ENCODE results near the gene FLNA. TPM values are rescaled to one million over a fixed set of nuclear protein-coding genes. Genes with fewer than 3 reads are reported as not detected.

Gene FLNA
- polyA plus RNA-seq, 1 donor from 2014 or later, result 84.9 TPM

DNA sequence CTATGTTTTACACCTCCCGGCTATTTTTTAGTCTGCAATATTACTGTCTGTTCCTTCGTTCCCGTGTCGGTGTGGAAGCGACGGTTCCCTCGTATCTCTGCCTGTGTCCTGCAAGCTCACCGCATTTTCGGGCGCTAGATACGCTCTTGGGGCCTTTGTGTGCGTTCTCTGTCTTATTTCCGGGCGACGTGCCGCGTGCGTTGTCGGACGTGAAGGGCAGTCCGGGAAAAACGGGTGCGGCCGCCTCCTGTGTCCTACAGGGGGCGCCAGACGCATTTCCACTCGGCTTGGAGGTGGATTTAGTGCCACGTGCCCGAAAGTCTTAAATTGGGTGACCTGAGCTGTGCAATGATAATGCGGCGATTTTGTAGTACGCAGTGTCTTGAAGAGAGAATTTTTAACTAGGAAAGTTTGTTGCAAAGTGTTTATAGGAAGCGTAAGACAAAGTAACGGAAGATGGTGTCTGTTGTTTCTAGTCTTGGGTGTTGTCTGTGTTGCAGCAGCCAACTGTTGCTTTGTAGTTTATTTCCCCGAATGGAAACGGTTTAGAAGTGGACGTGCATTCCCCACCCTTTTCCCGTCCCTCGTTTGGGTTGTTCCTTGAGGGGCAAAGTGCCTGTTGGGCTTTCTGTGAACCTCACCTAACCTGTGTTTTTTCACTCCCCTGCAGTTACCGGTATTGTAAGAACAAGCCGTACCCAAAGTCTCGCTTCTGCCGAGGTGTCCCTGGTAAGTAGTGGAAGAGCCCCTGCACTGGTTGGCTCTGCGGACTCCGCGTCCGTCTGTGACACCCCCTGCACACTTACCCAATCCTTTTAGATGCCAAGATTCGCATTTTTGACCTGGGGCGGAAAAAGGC lies 24.5 kb upstream of the FLNA start:
- Histone ChIP-seq H2AFZ (ENCODE audit: low read depth, low read length) (no peak overlapping the region), H3K9me2 (ENCODE audit: insufficient read depth, low read length) (no peaks in the 10 kb centered on the region), H3K4me2 (ENCODE audit: low read length) (peak overlapping the region; percentile 39), H3K27ac (ENCODE audit: low read length) (peak overlapping the region; percentile 95), H3F3A (ENCODE audit: insufficient read depth, low read length, poor library complexity, severe bottlenecking) (no peaks in the 10 kb centered on the region), H3K4me3 (ENCODE audit: low read length) (peak overlapping the region; percentile 81), H3K36me3 (ENCODE audit: insufficient read depth, low read length) (no peaks in the 10 kb centered on the region), H3K79me2 (replicated peaks; ENCODE audit: insufficient read depth, low read length) (peaks cover 4% of the 10 kb centered on the region), H4K20me1 (ENCODE audit: insufficient read depth) (peaks cover 5% of the 10 kb centered on the region), H3K9me3 (ENCODE audit: low read length) (no peaks in the 10 kb centered on the region), H3K27me3 (ENCODE audit: insufficient read depth, low read depth, low read length) (no peaks in the 10 kb centered on the region), H3K9ac (ENCODE audit: low read length) (peak overlapping the region; percentile 97)
- TF ChIP-seq POLR2AphosphoS5 (IDR thresholded peaks at IDR 0.05) (no peak), RAD21 (conservative IDR thresholded peaks at IDR 0.05) (peak; percentile 67), MXI1 (conservative IDR thresholded peaks at IDR 0.05; ENCODE audit: poor library complexity, severe bottlenecking) (peak; percentile 93), SMC3 (conservative IDR thresholded peaks at IDR 0.05; ENCODE audit: poor library complexity) (peak; percentile 75), TAF1 (IDR thresholded peaks at IDR 0.05; ENCODE audit: low read depth) (no peak), EP300 (conservative IDR thresholded peaks at IDR 0.05; ENCODE audit: poor library complexity, severe bottlenecking) (no peak), EZH2 (IDR thresholded peaks at IDR 0.05; ENCODE audit: borderline replicate concordance, insufficient read depth, low read length, poor library complexity, severe bottlenecking) (no peak)
- TF ChIP-seq, protein P1, sequence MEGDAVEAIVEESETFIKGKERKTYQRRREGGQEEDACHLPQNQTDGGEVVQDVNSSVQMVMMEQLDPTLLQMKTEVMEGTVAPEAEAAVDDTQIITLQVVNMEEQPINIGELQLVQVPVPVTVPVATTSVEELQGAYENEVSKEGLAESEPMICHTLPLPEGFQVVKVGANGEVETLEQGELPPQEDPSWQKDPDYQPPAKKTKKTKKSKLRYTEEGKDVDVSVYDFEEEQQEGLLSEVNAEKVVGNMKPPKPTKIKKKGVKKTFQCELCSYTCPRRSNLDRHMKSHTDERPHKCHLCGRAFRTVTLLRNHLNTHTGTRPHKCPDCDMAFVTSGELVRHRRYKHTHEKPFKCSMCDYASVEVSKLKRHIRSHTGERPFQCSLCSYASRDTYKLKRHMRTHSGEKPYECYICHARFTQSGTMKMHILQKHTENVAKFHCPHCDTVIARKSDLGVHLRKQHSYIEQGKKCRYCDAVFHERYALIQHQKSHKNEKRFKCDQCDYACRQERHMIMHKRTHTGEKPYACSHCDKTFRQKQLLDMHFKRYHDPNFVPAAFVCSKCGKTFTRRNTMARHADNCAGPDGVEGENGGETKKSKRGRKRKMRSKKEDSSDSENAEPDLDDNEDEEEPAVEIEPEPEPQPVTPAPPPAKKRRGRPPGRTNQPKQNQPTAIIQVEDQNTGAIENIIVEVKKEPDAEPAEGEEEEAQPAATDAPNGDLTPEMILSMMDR (IDR thresholded peaks at IDR 0.05; ENCODE audit: poor library complexity, severe bottlenecking), result peak; percentile 82
- TF ChIP-seq, protein P2, sequence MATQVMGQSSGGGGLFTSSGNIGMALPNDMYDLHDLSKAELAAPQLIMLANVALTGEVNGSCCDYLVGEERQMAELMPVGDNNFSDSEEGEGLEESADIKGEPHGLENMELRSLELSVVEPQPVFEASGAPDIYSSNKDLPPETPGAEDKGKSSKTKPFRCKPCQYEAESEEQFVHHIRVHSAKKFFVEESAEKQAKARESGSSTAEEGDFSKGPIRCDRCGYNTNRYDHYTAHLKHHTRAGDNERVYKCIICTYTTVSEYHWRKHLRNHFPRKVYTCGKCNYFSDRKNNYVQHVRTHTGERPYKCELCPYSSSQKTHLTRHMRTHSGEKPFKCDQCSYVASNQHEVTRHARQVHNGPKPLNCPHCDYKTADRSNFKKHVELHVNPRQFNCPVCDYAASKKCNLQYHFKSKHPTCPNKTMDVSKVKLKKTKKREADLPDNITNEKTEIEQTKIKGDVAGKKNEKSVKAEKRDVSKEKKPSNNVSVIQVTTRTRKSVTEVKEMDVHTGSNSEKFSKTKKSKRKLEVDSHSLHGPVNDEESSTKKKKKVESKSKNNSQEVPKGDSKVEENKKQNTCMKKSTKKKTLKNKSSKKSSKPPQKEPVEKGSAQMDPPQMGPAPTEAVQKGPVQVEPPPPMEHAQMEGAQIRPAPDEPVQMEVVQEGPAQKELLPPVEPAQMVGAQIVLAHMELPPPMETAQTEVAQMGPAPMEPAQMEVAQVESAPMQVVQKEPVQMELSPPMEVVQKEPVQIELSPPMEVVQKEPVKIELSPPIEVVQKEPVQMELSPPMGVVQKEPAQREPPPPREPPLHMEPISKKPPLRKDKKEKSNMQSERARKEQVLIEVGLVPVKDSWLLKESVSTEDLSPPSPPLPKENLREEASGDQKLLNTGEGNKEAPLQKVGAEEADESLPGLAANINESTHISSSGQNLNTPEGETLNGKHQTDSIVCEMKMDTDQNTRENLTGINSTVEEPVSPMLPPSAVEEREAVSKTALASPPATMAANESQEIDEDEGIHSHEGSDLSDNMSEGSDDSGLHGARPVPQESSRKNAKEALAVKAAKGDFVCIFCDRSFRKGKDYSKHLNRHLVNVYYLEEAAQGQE (IDR thresholded peaks at IDR 0.05; ENCODE audit: borderline replicate concordance), result no peak

DNA sequence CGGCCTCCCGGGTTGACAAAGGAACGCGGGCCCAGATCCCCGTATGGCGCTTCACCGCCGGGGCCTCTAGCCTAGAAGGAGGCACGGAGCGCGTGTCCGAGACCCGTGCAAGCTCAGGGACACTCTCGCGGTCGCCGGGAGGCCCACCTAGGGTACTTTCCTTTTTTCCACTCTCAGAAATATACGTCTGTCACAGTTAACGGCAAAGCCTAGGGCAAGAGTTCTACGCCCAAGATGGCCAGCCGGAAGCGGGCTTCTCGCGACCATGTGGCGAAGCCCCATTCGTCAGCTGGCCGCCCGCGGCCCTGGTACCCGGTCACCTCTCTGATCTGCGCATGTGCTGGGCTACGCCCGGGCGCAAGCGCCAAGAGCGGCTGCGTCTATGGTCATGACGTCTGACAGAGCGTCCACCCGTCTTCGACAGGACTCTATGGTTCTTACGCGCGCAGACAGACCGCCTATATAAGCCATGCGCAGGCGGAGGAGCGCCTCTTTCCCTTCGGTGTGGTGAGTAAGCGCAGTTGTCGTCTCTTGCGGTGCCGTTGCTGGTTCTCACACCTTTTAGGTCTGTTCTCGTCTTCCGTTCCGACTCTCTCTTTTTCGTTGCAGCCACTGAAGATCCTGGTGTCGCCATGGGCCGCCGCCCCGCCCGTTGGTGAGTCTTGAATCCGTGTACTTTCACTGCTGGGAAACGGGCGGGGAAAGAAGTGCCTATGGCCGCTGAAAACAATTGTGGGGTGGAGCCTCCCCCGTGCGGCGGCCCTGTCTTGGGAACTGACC lies 23.6 kb upstream of the FLNA start, which contains the start of gene RPL10:
Gene RPL10 (plus strand): TSS at position 490 of the 780 bp plus-strand sequence. CDS start 143 bp downstream, at position 633.
- peak within 1 kb of the TSS; percentile 81 for H3K4me3 ChIP-seq (ENCODE audit: low read length)
- H3K79me2 ChIP-seq (replicated peaks; ENCODE audit: insufficient read depth, low read length), result peaks cover 4% of the 10 kb centered on the region
- peak; percentile 98 for TF ChIP-seq POLR2AphosphoS5 (IDR thresholded peaks at IDR 0.05)
- TF ChIP-seq TAF1 (IDR thresholded peaks at IDR 0.05; ENCODE audit: low read depth), result peak; percentile 96
- TF ChIP-seq RAD21 (conservative IDR thresholded peaks at IDR 0.05), result no peak
- TF ChIP-seq, protein P2 (IDR thresholded peaks at IDR 0.05; ENCODE audit: borderline replicate concordance), result peak; percentile 80
- peak within 1 kb of the TSS; percentile 95 for H3K27ac ChIP-seq (ENCODE audit: low read length)
- H3F3A ChIP-seq (ENCODE audit: insufficient read depth, low read length, poor library complexity, severe bottlenecking), result no peaks in the 10 kb centered on the region
- no peaks in the 10 kb centered on the region for H3K36me3 ChIP-seq (ENCODE audit: insufficient read depth, low read length)
- H3K4me2 ChIP-seq (ENCODE audit: low read length), result peak within 1 kb of the TSS; percentile 39
- H3K9me2 ChIP-seq (ENCODE audit: insufficient read depth, low read length), result no peaks in the 10 kb centered on the region
- no peaks in the 10 kb centered on the region for H3K27me3 ChIP-seq (ENCODE audit: insufficient read depth, low read depth, low read length)
- H3K9me3 ChIP-seq (ENCODE audit: low read length), result no peaks in the 10 kb centered on the region
- H3K9ac ChIP-seq (ENCODE audit: low read length), result peak within 1 kb of the TSS; percentile 97
- H2AFZ ChIP-seq (ENCODE audit: low read depth, low read length), result no peak within 1 kb of the TSS
- H4K20me1 ChIP-seq (ENCODE audit: insufficient read depth), result peaks cover 5% of the 10 kb centered on the region

All from neural cell (in vitro differentiated cells).